ENCODE results near the gene RIPOR2.

RIPOR2 gene, protein sequence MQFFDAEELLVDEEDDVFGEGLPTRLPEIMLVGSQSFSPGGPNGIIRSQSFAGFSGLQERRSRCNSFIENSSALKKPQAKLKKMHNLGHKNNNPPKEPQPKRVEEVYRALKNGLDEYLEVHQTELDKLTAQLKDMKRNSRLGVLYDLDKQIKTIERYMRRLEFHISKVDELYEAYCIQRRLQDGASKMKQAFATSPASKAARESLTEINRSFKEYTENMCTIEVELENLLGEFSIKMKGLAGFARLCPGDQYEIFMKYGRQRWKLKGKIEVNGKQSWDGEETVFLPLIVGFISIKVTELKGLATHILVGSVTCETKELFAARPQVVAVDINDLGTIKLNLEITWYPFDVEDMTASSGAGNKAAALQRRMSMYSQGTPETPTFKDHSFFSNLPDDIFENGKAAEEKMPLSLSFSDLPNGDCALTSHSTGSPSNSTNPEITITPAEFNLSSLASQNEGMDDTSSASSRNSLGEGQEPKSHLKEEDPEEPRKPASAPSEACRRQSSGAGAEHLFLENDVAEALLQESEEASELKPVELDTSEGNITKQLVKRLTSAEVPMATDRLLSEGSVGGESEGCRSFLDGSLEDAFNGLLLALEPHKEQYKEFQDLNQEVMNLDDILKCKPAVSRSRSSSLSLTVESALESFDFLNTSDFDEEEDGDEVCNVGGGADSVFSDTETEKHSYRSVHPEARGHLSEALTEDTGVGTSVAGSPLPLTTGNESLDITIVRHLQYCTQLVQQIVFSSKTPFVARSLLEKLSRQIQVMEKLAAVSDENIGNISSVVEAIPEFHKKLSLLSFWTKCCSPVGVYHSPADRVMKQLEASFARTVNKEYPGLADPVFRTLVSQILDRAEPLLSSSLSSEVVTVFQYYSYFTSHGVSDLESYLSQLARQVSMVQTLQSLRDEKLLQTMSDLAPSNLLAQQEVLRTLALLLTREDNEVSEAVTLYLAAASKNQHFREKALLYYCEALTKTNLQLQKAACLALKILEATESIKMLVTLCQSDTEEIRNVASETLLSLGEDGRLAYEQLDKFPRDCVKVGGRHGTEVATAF

DNA sequence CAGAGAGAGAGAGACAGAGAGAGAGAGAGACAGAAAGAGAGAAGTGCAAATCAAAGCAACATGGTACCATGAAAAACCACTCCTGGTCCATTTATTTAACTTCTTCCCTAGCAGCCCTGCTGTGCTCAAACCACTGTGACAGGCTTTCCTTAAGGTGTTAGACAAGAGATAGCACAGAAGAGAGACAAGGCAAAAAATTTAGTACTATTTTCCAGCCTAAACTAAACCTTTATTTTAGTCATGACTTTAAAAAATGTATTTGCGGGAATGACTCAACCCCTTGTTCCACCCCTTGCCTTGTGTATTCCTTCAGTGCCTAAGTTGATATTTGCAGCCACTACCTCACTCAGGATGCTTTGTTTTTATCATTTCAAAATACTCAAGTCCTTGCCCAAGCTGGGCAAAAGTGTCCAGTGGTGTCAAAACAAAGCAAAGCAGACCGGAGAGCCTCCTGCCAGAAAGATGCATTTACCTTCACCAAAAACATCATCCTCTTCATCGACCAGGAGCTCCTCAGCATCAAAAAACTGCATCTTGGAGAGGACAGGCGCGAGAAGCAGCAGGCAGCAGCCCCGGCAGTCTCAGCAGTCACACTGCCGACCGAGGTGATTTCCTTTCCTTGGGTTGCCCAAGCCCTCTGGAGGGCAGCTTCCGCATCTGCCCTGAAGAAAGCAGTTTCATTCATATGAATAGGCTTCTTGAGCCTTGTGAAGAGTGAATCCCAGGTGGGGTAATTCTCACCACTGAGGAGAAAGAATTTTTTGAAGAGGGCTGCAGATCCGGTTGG, at the start of gene RIPOR2:
Gene RIPOR2, minus strand, starts transcription at position 595 of the 787 bp plus-strand sequence. Its CDS starts 62 bp downstream, at position 533.
- no peak for DNase-seq

DNA sequence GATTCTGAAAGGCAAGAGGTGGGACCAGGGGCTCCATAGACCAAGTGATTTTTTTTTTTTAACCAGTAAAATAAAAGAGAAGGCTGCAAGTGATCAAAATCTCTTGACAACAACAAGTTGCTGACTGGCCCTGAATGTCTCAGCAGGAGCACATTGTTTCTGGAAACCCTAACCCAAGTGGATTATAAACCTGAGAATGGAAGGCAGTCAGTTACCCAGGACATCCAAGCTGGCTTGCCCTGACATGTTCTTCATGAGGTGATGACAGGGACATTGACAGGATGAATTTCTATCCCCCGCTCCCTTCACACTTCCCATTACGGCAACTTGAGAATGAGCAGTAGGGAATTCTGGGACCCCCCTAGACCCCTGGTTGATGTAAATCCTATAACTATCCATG, 49.6 kb upstream of the RIPOR2 start:
- no peak for DNase-seq

DNA sequence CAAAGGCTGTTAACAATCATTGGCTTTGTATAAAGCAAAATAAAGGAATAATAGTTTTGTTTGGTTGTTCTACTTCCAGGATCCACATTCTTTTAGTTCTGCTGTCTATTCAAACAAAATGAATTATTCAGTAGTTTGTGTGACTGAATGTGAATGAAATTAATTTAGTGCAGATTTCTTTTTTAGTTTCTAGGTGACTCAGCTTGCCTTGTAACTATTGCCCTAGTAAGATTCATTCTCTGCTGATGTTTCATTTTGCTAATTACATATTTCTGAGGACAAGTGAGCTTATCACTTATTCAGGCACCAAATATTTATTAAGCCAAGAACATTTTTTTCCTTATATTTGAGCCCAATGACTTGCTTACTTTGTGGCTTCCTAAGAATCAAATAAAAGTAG, 46.5 kb upstream of the RIPOR2 start:
- no peak for DNase-seq

DNA sequence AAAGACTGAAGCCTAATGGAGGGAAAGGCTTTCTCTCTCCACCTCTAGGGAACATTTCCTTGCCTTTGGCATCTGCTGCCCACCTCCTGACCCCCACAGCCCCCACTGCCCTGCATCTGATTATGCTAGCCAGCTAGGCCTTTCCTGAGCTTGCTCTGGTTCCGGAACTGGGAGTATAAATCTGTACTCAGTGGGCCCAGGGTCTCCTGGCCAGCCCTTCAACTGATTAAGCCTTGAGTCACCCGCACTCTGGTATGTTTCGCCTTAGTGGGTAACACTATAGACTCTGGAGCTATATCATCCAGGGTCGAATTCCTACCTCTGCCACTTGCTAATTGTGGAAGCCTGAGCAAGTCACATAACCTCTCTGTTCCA, 45.6 kb upstream of the RIPOR2 start:
- DNase-seq: no peak

DNA sequence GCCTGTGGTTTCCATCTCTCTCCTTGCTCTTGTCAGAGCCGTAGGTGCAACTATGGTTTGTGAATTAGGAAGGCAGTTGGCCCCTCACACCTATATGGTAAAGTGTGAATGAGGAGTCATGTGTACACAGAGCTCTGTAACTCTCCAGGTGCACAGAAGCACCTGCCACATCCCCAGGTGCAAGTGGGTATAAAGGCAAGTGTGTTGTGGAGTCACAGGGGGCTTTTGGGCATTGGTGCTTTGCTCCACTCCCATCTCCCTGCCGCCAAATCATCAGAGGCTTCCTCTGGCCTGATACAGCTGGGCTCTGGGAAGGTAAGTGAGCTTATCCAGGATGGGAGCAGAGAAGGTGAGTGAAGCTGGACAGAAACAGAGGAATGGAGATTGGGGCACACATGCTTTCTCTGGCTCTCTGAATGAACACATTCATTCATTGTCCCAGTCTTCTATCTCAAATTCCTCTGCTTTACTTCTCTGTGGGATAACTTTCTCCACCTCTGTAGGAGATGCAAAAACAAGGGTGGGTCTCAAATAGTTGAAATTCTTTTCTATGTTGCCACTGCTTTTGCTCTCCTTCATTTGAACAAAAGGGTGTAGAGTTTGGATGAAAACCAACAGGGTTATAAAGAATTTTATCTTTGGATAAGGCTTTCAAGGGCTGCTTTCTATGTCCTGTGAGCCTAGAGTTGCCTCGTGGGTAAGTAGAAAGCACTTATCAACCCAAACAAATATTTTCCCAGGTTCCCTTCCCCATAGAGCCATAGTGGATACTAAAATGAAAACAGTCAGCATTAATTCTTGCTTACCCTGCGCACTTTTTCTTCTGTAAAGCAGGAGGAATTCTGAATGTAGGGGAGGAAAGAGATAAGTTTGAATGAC, 45.0 kb upstream of the RIPOR2 start:
- no peak for DNase-seq

DNA sequence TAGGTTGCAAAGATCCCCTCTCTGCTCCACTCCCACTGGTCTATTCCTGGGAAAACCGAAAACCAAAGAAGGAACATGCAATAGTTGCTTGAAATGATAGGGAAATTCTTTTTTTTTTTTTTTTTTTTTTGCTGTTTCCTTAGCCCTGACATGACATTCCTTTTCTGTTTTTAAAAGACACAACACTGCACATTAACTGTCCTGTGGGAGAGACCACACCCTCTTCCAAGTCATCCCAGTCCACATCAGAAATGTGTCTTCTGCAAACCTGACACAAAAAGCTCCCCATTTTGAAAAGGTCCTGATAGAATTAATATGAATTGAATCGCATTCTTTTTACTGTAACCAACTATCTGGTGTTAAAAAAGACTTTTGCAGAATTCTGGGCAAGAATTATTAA, 43.4 kb upstream of the RIPOR2 start:
- no peak for DNase-seq

DNA sequence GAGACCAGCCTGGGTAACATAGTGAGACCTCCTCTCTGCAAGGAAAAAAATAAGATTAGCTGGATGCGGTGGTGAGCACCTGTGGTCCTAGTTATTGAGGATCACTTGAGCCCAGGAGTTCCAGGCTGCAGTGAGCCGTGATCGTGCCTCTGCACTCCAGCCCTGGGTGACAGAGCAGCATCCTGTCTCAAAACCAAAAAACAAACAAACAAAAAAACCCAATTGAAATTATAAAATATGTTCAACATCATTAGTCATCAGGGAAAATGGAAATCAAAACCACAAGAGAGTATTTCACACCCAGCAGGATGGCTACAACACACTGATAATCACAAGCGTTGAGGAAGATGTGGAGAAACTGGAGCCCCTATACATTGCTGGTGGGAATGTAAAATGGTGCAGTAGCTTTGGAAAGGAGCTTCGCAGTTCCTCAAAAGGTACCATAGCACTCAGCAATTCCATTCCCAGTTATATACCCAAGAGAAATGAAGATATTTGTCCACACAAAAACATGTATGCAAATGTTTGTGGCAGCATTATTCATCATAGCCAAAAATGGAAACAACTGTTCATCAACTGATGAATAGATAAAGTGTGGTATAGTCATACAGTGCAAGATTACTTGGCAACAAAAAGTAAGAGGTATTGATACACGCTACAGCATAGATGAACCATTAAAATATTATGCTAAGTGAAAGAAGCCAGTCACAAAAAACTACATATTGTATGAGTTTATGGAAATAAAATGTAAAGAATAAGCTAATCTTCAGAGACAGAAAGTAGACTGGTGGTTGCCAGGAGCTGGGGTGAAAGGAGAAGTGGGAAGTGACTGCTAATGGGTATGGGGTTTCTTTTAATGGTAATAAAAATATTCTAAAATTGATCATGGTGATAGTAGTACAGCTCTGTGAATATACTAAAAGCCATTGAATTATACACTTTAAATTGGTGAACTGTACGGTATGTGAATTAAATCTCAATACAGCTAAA, 38.7 kb upstream of the RIPOR2 start:
- no peak for DNase-seq

DNA sequence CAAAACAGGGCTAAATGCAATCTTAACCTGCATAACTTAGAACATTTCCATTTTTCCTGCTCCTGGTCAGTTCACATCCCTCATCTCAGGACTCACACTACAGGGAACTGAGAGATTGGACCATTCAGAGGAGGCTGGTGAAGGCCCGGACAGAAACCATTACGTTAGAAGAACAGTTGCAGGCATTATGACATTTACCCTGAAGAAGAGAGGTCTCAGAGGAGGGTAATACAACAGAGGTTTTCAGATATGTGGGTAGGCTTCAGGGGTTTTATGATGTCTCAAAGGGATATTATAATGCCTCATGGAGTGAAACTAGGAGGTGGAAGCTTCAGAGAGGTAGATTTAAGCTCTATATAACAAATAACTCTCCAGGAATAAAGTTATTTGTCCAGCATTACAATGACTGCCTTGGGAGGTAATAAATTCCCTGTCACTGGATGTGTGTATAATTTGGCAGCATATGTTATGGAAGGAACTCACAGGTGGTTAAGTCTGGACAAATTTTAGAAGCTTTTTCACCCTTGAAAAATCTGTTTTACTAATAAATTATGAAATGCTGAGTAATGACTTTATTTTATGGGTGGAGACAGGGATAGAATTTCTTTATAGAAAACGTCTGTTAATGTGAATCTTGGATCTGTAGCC, 36.7 kb upstream of the RIPOR2 start:
- no peak for DNase-seq

DNA sequence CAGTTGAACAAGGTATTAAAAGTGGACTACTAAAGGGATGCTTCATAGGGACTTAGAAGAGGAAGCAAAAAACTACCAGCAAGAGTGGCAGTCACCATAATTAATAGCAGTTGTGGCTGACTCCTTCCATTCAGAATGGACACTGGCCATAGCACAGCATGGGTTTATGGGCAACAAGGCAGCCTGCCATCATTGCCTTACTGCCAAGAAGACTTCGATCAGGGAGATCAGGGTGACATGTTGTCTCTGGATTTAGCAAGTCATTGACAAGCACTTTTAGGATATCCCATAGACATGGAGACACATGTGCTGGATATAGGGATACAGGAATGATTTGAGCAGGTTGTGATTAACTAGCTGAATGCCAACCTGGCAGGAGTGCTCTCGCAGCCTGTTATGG, 35.3 kb upstream of the RIPOR2 start:
- DNase-seq: no peak

DNA sequence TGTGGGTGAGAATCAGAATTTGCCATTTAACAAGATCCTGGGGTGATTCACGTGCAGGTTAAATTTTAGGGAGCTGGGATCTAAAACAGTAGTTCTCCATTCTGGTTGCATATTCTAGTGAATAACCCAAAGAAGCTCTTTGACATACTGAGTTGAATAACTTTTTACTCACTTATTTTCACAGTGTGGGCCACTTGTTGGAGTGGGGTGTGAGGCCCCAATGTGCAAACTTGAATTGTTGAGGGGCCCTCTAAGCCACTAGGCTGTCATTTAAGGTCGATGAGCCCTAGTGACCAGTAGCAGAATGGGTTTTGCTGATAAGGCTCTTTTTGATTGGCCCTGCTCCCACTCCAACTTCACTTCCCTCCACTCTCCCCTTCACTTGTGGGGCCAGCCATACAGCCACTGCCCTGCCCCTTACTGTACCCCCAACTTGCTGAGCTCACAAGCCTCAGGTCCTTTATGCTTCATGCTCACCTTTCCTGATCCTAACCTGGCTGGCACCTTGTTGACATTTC, 33.6 kb upstream of the RIPOR2 start:
- no peak for DNase-seq

DNA sequence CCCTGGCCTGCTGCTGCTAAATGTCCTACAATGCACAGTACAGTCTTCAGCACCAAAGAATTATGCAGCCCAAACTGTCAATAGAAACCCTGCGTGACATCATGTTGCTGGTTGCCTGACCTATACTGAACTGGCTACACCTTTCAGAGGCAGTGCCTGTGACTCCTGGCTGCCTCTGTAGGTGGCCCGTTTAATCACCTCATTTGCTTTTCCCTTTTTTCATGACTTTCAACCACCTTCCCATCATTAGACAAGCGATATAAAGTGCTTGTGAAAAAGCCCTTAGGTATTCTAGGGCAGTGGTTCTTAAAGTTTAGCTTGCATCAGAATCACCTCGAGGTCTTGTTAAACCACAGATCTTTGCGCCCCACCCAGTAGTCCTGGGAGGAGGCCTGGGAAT, 33.0 kb upstream of the RIPOR2 start:
- DNase-seq: no peak

DNA sequence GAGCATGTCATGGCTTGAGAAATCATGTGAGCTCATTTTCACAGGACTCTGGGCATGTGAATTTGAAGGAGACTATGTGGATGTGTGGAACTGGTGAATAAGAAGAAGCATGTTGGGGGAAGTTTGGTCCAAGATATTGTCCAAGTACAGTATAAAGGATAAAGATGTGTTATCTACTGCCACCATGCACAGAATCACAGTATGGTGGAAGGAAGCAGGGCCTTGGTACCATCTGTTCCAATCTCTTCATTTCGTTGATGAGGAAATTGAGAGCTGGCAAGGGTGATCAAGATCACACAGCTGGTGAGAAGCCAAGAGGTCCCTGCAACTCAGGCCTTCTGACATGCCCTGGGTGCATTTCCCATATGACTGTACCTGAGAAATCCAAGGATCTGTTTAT, 31.5 kb upstream of the RIPOR2 start:
- DNase-seq: no peak

DNA sequence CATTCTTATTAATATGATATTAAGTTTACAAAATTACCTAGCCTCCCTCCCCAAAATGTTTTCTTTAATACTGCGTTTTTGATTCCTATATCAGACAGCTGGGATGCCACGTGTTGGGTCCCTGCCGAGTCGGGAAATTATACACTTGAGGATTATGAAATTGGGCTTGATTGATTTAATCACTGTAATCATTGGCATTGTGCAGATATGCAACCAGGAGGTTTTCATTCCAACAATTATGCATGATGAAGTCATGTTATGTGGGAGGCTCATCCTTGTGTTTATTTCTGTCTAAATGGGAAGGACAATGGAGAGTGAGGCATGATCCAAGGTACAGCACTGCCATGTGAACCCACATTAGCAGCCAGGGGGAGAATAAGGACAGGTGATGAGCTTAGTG, 30.6 kb upstream of the RIPOR2 start:
- no peak for DNase-seq

DNA sequence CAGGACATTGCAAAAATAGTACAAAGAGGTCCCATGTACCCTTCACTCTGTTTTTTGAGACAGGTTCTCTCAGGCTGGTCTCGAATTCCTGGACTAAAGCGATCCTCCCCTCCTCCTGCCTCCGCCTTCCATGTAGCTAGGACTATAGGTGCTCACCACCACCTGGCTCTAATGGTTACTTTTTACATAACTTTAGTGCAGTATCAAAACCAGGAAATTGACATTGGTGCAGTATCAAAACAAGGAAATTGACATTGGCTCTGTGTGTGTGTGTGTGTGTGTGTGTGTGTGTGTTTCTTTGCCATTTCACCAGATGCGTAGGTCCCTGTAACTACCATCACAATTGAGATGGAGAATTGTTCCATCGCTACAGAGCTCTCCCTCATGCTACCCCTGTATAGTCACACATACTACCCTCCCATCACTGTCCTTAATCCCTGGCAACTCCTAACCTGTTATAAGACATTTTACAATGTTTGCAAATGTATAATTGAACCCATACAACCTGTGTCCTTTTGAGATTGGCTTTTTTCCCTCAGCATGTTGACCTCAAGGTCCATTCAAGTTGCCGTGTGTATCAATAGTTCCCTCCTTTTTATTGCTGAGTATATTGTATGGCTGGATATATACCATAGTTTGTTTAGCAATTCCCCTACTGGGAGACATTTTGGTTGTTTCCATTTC, 28.3 kb upstream of the RIPOR2 start:
- no peak for DNase-seq

DNA sequence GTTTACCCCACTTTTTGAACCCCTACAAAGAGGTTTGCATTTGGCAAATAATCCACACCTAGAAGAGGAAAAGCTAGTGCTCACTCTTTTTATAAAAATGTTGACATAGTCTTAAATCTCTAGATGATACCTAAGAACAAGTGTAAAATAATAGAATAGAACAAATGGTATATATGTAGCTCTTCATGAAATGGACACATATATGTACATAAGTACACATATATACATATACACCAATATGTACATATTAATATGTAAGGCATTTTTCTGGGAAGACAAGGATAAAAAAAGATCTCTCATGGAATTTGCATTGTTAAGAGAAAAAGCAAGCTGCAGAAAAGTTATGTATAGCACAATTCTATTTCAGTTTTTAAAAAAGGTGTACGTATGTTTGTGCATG, 27.6 kb upstream of the RIPOR2 start:
- no peak for DNase-seq

DNA sequence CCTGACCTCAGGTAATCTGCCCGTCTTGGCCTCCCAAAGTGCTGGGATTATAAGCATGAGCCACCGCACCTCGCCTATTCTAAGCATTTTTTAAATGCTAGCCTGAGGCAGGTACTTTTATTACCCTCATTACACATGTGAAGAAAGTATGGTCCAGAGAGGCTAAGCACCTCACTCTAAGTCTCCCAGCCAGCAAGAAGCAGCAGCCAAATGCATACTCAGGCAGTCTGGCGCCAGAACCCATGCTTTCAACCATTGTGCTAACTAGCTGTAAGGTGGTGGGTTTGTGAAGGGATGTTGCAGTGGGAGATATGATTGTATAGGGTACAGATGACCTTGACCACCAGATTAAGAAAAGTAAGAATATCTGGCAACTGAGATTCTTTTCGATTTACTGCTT, 26.1 kb upstream of the RIPOR2 start:
- DNase-seq: no peak

DNA sequence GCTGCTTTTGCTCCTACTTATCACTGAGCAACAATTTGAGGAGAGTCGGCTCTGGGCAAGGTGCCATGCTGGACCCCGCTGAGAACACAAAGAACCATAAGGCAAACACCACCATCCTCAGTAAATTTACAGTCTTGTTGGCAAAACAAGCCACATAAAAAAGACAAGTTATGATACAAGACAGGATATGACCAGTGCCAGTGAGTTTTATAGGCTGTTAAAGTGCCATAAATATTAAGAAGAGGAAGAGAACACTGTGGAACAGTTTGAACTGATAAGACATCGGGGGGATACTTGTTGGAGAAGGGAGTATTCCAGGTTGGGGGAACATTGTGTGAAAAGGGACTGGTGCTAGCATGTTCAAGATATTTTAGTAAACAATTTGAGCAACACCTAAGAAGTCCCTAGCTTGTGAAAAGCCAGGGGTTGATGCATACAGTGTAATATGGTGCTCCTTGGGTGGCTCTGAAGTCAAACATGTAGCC, 25.3 kb upstream of the RIPOR2 start:
- DNase-seq: no peak

DNA sequence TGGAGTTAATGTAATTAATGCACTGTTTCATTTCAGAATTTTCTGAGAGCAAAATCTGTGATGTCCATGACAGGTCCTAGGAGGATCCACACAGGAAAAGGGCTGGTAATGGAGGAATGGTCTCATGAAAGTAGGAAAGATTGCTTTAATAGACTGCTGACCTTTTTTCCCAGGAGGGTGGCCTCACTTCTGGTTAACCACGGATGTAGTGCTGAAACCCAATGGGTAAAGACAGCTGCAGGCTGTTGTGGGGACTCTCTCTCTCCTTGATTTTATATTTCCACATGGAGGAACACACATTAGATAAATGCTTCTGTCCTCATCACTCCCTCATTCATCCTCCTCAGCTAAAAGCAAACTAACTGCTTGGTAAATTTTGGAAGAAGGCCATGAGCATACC, 23.6 kb upstream of the RIPOR2 start:
- DNase-seq: no peak

DNA sequence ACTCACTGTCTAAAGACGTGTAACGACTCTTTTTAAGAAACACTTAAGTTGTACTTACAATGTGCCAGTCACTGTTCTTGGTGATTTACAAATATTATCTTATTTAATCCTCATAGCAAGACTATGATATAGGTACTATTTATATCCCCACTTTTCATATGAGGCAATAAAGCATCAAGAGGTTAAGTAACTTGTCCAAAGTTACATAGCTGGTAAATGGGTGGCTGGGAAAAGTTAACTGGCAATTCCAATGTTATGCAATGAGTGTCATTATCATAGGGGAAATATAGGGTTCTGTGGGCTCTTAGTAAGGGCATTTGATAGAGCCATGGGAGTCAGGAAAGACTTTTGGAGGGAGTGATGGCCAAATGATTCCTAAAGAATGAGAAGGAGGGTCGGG, 21.4 kb upstream of the RIPOR2 start:
- no peak for DNase-seq
